HEK293T (cell line): Measurements from ENCODE around the gene FGF14.

ENCODE experiments used
- BHLHE40 ChIP-seq: fragments of 450-650 bp; IDR thresholded peaks from 2 replicates; pipeline ENCODE4 v1.6.1; 2016; ENCODE audit warnings: mild to moderate bottlenecking, moderate library complexity, borderline replicate concordance
- ELF4 ChIP-seq: fragments of 450-650 bp; IDR thresholded peaks from 2 replicates; pipeline ENCODE4 v1.6.1; 2017; ENCODE audit warnings: antibody characterized with exemption
- FOXK2 ChIP-seq: fragments of 450-650 bp; IDR thresholded peaks from 2 replicates; pipeline ENCODE4 v1.6.1; 2016; ENCODE audit warnings: mild to moderate bottlenecking
- FOXM1 ChIP-seq: fragments of 450-650 bp; IDR thresholded peaks from 2 replicates; pipeline ENCODE4 v1.6.1; 2017; ENCODE audit warnings: mild to moderate bottlenecking, borderline replicate concordance
- L3MBTL2 ChIP-seq: fragments of 450-650 bp; conservative IDR thresholded peaks from 2 replicates; pipeline ENCODE4 v1.6.1; 2016; ENCODE audit warnings: mild to moderate bottlenecking
- SP1 ChIP-seq: fragments of 450-650 bp; IDR thresholded peaks from 2 replicates; pipeline ENCODE4 v1.6.1; 2017
- SUZ12 ChIP-seq: fragments of 450-650 bp; IDR thresholded peaks from 2 replicates; pipeline ENCODE4 v1.6.1; 2016; ENCODE audit warnings: mild to moderate bottlenecking
- TARDBP ChIP-seq: fragments of 450-650 bp; IDR thresholded peaks from 2 replicates; pipeline ENCODE4 v1.6.1; 2016
- ZNF384 ChIP-seq: fragments of 450-650 bp; IDR thresholded peaks from 2 replicates; pipeline ENCODE4 v1.6.1; 2016

DNA sequence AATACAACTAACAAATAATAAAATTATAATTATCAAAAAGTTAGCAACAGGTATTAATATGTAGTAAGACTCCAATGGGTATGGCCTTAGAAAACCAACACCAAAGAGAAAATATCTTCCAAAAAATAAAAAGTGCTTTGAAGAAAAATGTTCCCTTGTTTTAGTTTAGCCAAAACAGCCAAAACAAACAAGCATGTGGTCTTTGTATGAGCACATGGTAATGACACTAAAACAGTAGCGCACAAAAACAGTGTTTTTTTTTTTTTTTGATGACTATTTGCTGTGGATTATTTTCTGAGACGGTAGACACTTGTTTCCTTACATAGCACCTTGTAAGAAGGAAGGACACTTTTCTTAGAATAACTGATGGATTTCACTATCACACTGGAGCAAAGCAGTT lies 490.1 kb downstream of the FGF14 start:
- TF ChIP-seq ZNF384 (no peak), BHLHE40 (no peak), SP1 (no peak), FOXK2 (no peak), ELF4 (no peak), FOXM1 (no peak), TARDBP (no peak), SUZ12 (no peak), L3MBTL2 (no peak)
